Neural cell (in vitro differentiated cells): Measurements from ENCODE around the gene HOMER2.

Experiments used
- RAD21 ChIP-seq: fragments of 450-650 bp; conservative IDR thresholded peaks from 2 replicates; pipeline ENCODE4 v1.6.1; 2014; ENCODE audit warnings: antibody characterized with exemption, mild to moderate bottlenecking, moderate library complexity
- SMC3 ChIP-seq: fragments of 450-650 bp; conservative IDR thresholded peaks from 2 replicates; pipeline ENCODE4 v1.6.1; 2014; ENCODE audit warnings: antibody characterized with exemption, mild to moderate bottlenecking, moderate library complexity; ENCODE audit not compliant: poor library complexity
- TF ChIP-seq, protein P1 (sequence below): IDR thresholded peaks from 2 replicates; pipeline ENCODE4 v1.6.1; 2012; ENCODE audit warnings: borderline replicate concordance

DNA sequence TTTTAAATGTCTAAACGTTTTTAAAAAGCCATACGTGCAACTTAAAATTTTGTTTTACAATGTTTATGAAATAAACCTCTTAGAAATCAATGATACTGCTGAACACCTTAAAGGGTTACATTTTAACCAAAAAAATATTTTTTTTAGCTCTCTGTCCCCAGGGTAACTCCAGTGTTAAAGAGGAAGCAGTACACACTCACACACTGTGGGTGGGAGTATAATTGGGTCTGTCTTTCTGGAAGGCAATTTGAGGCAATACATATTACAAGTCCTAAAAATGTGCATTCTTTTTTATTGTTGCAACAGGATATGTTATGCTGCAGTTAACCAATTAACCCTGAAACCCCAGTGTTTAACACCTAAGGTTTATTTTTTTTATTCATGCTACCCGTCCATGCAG lies 109.0 kb downstream of the HOMER2 start:
- TF ChIP-seq, protein P1, sequence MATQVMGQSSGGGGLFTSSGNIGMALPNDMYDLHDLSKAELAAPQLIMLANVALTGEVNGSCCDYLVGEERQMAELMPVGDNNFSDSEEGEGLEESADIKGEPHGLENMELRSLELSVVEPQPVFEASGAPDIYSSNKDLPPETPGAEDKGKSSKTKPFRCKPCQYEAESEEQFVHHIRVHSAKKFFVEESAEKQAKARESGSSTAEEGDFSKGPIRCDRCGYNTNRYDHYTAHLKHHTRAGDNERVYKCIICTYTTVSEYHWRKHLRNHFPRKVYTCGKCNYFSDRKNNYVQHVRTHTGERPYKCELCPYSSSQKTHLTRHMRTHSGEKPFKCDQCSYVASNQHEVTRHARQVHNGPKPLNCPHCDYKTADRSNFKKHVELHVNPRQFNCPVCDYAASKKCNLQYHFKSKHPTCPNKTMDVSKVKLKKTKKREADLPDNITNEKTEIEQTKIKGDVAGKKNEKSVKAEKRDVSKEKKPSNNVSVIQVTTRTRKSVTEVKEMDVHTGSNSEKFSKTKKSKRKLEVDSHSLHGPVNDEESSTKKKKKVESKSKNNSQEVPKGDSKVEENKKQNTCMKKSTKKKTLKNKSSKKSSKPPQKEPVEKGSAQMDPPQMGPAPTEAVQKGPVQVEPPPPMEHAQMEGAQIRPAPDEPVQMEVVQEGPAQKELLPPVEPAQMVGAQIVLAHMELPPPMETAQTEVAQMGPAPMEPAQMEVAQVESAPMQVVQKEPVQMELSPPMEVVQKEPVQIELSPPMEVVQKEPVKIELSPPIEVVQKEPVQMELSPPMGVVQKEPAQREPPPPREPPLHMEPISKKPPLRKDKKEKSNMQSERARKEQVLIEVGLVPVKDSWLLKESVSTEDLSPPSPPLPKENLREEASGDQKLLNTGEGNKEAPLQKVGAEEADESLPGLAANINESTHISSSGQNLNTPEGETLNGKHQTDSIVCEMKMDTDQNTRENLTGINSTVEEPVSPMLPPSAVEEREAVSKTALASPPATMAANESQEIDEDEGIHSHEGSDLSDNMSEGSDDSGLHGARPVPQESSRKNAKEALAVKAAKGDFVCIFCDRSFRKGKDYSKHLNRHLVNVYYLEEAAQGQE: no peak
- TF ChIP-seq SMC3 (no peak), RAD21 (no peak)
